Measurements from ENCODE around the gene BANP.
"Not testable (repeated sequence)": the region's sequence is repeated elsewhere in the genome, so short reads cannot be mapped to it uniquely, and the experiment has no call there.

Gene BANP

GRCh38 chr16:87927195-87927562 is 24.1 kb upstream of the BANP start:
- DNase-seq: no peak

GRCh38 chr16:87929986-87930385 is 21.2 kb upstream of the BANP start:
- DNase-seq: no peak

GRCh38 chr16:87930456-87930855 is 20.8 kb upstream of the BANP start:
- DNase-seq: no peak

GRCh38 chr16:87931504-87931903 is 19.7 kb upstream of the BANP start:
- DNase-seq: no peak

GRCh38 chr16:87932475-87933139 is 18.6 kb upstream of the BANP start:
- not testable (repeated sequence) for DNase-seq

- no peak for DNase-seq
Observed at GRCh38 chr16:87933140-87933495, 18.1 kb upstream of the BANP start.

GRCh38 chr16:87934752-87935425 is 16.3 kb upstream of the BANP start:
- not testable (repeated sequence) for DNase-seq

GRCh38 chr16:87936016-87936374 is 15.2 kb upstream of the BANP start:
- DNase-seq: not testable (repeated sequence)

- no peak for DNase-seq
Observed at GRCh38 chr16:87936375-87937230, 14.6 kb upstream of the BANP start, which contains the start of gene CA5A. Gene CA5A (minus strand): TSS chr16:87936529. CDS start chr16:87936450, 79 bp downstream.

GRCh38 chr16:87937231-87937542 is 14.0 kb upstream of the BANP start:
- not testable (repeated sequence) for DNase-seq

- DNase-seq: no peak
Observed at GRCh38 chr16:87938412-87938949, 12.8 kb upstream of the BANP start.

GRCh38 chr16:87939562-87940423 is 11.4 kb upstream of the BANP start:
- DNase-seq: no peak

GRCh38 chr16:87942680-87943079 is 8.6 kb upstream of the BANP start:
- DNase-seq: no peak

- DNase-seq: peak; percentile 62
Observed at GRCh38 chr16:87945351-87946042, 5.7 kb upstream of the BANP start.

GRCh38 chr16:87946596-87947347 is 4.5 kb upstream of the BANP start:
- no peak for DNase-seq

- no peak for DNase-seq
Observed at GRCh38 chr16:87947356-87948118, 3.7 kb upstream of the BANP start.

- no peak for DNase-seq
Observed at GRCh38 chr16:87948119-87948545, 3.1 kb upstream of the BANP start.

- DNase-seq: no peak
Observed at GRCh38 chr16:87948735-87949070, 2.5 kb upstream of the BANP start.

- DNase-seq: no peak
Observed at GRCh38 chr16:87949071-87949744, 2.0 kb upstream of the BANP start.

All from CD4-positive, alpha-beta T cell treated with Interferon gamma for 1 hour (primary cell).